Measurements from ENCODE around the gene MGP.

MGP gene

GRCh38 chr12:14846042-14846587, 39.5 kb downstream of the MGP start:
- H3K9me3 Mint-ChIP-seq: no peaks in the 10 kb centered on the region
- no peaks in the 10 kb centered on the region for H3K27me3 Mint-ChIP-seq
- H3K4me1 Mint-ChIP-seq: peaks cover 6% of the 10 kb centered on the region
- no peak overlapping the region for H3K27ac Mint-ChIP-seq (ENCODE audit: low read depth)
- no peak for DNase-seq (ENCODE audit: low spot score in 2 of 2)
- ATAC-seq (replicated peaks; ENCODE audit: extremely low read depth, poor library complexity, severe bottlenecking): no peak
- H3K36me3 Mint-ChIP-seq (ENCODE audit: insufficient read depth): peaks cover 4% of the 10 kb centered on the region
- H3K4me3 Mint-ChIP-seq: no peak overlapping the region

DNA sequence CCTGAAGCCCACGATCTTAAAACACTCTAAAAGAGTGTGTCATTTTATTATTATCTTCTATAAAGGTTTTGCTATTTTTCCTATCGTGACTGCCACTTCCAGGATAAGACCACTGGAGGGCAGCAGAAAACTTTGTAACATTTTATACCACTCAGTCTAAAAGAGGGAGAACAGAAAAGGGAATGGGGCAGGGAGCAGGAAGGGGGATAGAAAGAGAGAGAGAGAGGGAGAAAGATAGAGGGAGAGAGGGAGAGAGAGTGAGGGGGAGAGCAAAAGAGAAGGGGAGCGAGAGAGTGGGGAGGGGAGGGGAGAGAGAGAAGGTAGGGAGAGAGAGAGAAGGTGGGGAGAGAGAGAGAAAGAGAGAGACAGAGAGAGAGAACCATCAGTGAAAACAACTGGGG, 40.3 kb downstream of the MGP start:
- Mint-ChIP-seq H3K4me3 (no peak overlapping the region), H3K36me3 (ENCODE audit: insufficient read depth) (peaks cover 4% of the 10 kb centered on the region), H3K27me3 (peaks cover 6% of the 10 kb centered on the region), H3K4me1 (peaks cover 6% of the 10 kb centered on the region), H3K27ac (ENCODE audit: low read depth) (no peak overlapping the region), H3K9me3 (no peaks in the 10 kb centered on the region)
- ATAC-seq (replicated peaks; ENCODE audit: extremely low read depth, poor library complexity, severe bottlenecking) (no peak), DNase-seq (ENCODE audit: low spot score in 2 of 2) (peak in 1 of 2 donors; percentile 30)

GRCh38 chr12:14844401-14844800, 41.3 kb downstream of the MGP start:
- ATAC-seq (replicated peaks; ENCODE audit: extremely low read depth, poor library complexity, severe bottlenecking) (no peak), DNase-seq (ENCODE audit: low spot score in 2 of 2) (no peak)
- no peaks in the 10 kb centered on the region for H3K9me3 Mint-ChIP-seq
- H3K4me1 Mint-ChIP-seq: peaks cover 6% of the 10 kb centered on the region
- H3K27me3 Mint-ChIP-seq: peaks cover 15% of the 10 kb centered on the region
- H3K4me3 Mint-ChIP-seq: no peak overlapping the region
- H3K36me3 Mint-ChIP-seq (ENCODE audit: insufficient read depth): peaks cover 4% of the 10 kb centered on the region
- H3K27ac Mint-ChIP-seq (ENCODE audit: low read depth): no peak overlapping the region

DNA sequence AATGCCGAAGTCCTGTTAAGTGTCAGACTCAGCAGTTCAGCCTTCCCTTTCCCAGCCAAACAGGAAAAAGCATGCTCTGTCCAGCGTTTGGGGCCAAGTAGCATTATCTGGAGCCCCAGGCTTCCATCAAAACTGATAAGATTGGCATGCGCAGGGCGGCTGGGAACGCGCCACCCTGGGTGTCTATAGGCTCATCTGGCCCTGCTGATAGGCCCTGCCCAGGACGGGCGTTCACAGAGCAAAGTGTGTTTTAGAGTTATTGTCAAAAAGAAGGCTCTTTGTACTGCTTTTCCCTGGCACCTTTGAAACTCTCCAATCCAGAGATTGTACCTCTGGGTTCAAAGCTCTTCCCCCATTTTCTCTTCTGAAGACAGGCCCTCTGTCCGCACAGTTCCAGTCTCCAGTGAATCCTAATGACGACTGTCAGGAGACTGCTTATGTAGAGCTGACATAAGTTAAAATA, 42.2 kb downstream of the MGP start, which contains the start of gene ART4:
ART4 (minus strand) TSS at position 102 of the 463 bp plus-strand sequence. CDS start 413 bp downstream, outside the sequence.
- DNase-seq (ENCODE audit: low spot score in 2 of 2): no peak
- no peak within 1 kb of the TSS for H3K27ac Mint-ChIP-seq (ENCODE audit: low read depth)
- no peaks in the 10 kb centered on the region for H3K9me3 Mint-ChIP-seq
- H3K36me3 Mint-ChIP-seq (ENCODE audit: insufficient read depth): peaks cover 4% of the 10 kb centered on the region
- H3K4me3 Mint-ChIP-seq: no peak within 1 kb of the TSS
- ATAC-seq (replicated peaks; ENCODE audit: extremely low read depth, poor library complexity, severe bottlenecking): no peak
- H3K4me1 Mint-ChIP-seq: peaks cover 6% of the 10 kb centered on the region
- H3K27me3 Mint-ChIP-seq: peaks cover 25% of the 10 kb centered on the region

DNA sequence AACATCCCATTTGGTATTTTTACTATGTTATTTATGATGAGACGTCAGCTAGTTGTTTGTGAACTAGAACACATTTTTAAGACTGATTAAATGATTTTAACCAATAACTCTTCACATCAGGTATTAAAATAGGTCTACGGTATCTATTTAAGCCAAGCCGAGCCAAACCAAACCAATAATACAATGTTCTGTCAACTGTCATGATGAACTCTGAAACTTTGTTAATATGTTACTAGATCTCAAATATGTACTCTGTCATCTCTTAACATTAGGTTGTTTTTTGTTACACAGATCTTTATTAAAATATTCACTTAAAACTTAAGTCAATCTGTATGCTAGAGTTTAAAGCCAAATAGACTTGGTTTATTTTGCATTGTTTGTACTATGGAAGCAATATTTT, 43.3 kb downstream of the MGP start:
- Mint-ChIP-seq H3K27ac (ENCODE audit: low read depth) (no peak overlapping the region), H3K36me3 (ENCODE audit: insufficient read depth) (peaks cover 4% of the 10 kb centered on the region), H3K4me1 (peaks cover 6% of the 10 kb centered on the region), H3K4me3 (no peak overlapping the region), H3K9me3 (no peaks in the 10 kb centered on the region), H3K27me3 (peaks cover 29% of the 10 kb centered on the region)
- ATAC-seq (replicated peaks; ENCODE audit: extremely low read depth, poor library complexity, severe bottlenecking): no peak
- DNase-seq (ENCODE audit: low spot score in 2 of 2): no peak

GRCh38 chr12:14841761-14842160, 43.9 kb downstream of the MGP start:
- Mint-ChIP-seq H3K36me3 (ENCODE audit: insufficient read depth) (peaks cover 4% of the 10 kb centered on the region), H3K9me3 (no peaks in the 10 kb centered on the region), H3K27me3 (peaks cover 32% of the 10 kb centered on the region), H3K4me1 (peaks cover 6% of the 10 kb centered on the region), H3K4me3 (no peak overlapping the region), H3K27ac (ENCODE audit: low read depth) (no peak overlapping the region)
- no peak for ATAC-seq (replicated peaks; ENCODE audit: extremely low read depth, poor library complexity, severe bottlenecking)
- no peak for DNase-seq (ENCODE audit: low spot score in 2 of 2)

- H3K4me3 Mint-ChIP-seq: no peak overlapping the region
- no peak for DNase-seq (ENCODE audit: low spot score in 2 of 2)
- H3K36me3 Mint-ChIP-seq (ENCODE audit: insufficient read depth): peaks cover 4% of the 10 kb centered on the region
- no peak overlapping the region for H3K27ac Mint-ChIP-seq (ENCODE audit: low read depth)
- peaks cover 6% of the 10 kb centered on the region for H3K4me1 Mint-ChIP-seq
- no peaks in the 10 kb centered on the region for H3K9me3 Mint-ChIP-seq
- H3K27me3 Mint-ChIP-seq: peaks cover 43% of the 10 kb centered on the region
- no peak for ATAC-seq (replicated peaks; ENCODE audit: extremely low read depth, poor library complexity, severe bottlenecking)
Observed at GRCh38 chr12:14840616-14841015, 45.0 kb downstream of the MGP start.

GRCh38 chr12:14839262-14839661, 46.4 kb downstream of the MGP start:
- no peaks in the 10 kb centered on the region for H3K36me3 Mint-ChIP-seq (ENCODE audit: insufficient read depth)
- H3K9me3 Mint-ChIP-seq: no peaks in the 10 kb centered on the region

GRCh38 chr12:14836336-14837210, 49.1 kb downstream of the MGP start:
- Mint-ChIP-seq H3K27ac (ENCODE audit: low read depth) (no peak overlapping the region), H3K36me3 (ENCODE audit: insufficient read depth) (no peaks in the 10 kb centered on the region), H3K9me3 (no peaks in the 10 kb centered on the region), H3K4me3 (no peak overlapping the region), H3K4me1 (no peaks in the 10 kb centered on the region), H3K27me3 (peaks cover 77% of the 10 kb centered on the region)
- DNase-seq (ENCODE audit: low spot score in 2 of 2) (no peak), ATAC-seq (replicated peaks; ENCODE audit: extremely low read depth, poor library complexity, severe bottlenecking) (no peak)

More at GRCh38 chr12:14839262-14839661, 46.4 kb downstream of the MGP start:
- H3K4me3 Mint-ChIP-seq: no peak overlapping the region
- no peaks in the 10 kb centered on the region for H3K4me1 Mint-ChIP-seq
- peaks cover 57% of the 10 kb centered on the region for H3K27me3 Mint-ChIP-seq
- DNase-seq (ENCODE audit: low spot score in 2 of 2) (no peak), ATAC-seq (replicated peaks; ENCODE audit: extremely low read depth, poor library complexity, severe bottlenecking) (no peak)
- no peak overlapping the region for H3K27ac Mint-ChIP-seq (ENCODE audit: low read depth)

- H3K4me3 Mint-ChIP-seq: no peak overlapping the region
- no peak for ATAC-seq (replicated peaks; ENCODE audit: extremely low read depth, poor library complexity, severe bottlenecking)
- H3K4me1 Mint-ChIP-seq: no peaks in the 10 kb centered on the region
Observed at GRCh38 chr12:14834509-14834908, 51.1 kb downstream of the MGP start.

GRCh38 chr12:14833952-14834351, 51.7 kb downstream of the MGP start:
- DNase-seq (ENCODE audit: low spot score in 2 of 2) (no peak), ATAC-seq (replicated peaks; ENCODE audit: extremely low read depth, poor library complexity, severe bottlenecking) (no peak)
- Mint-ChIP-seq H3K4me1 (no peaks in the 10 kb centered on the region), H3K27me3 (peaks cover 60% of the 10 kb centered on the region), H3K4me3 (no peak overlapping the region), H3K36me3 (ENCODE audit: insufficient read depth) (no peaks in the 10 kb centered on the region), H3K9me3 (no peaks in the 10 kb centered on the region), H3K27ac (ENCODE audit: low read depth) (no peak overlapping the region)

More at GRCh38 chr12:14834509-14834908, 51.1 kb downstream of the MGP start:
- Mint-ChIP-seq H3K9me3 (no peaks in the 10 kb centered on the region), H3K27ac (ENCODE audit: low read depth) (no peak overlapping the region), H3K36me3 (ENCODE audit: insufficient read depth) (no peaks in the 10 kb centered on the region), H3K27me3 (peaks cover 65% of the 10 kb centered on the region)
- DNase-seq (ENCODE audit: low spot score in 2 of 2): no peak

- Mint-ChIP-seq H3K27me3 (peaks cover 54% of the 10 kb centered on the region), H3K36me3 (ENCODE audit: insufficient read depth) (no peaks in the 10 kb centered on the region), H3K27ac (ENCODE audit: low read depth) (no peak overlapping the region), H3K4me3 (no peak overlapping the region), H3K9me3 (no peaks in the 10 kb centered on the region), H3K4me1 (no peaks in the 10 kb centered on the region)
- DNase-seq (ENCODE audit: low spot score in 2 of 2) (no peak), ATAC-seq (replicated peaks; ENCODE audit: extremely low read depth, poor library complexity, severe bottlenecking) (no peak)
Observed at GRCh38 chr12:14833336-14833735, 52.3 kb downstream of the MGP start.

All from central memory CD8-positive, alpha-beta T cell (primary cell).